Measurements from ENCODE around the gene VPS4A. TPM values are rescaled to one million over a fixed set of nuclear protein-coding genes. Genes with fewer than 3 reads are reported as not detected.

Gene VPS4A
- total and polyA plus RNA-seq, 2 of the 8 experiments (the other 6 are each of a cell fraction or from before 2014, with no cell fraction given), result 14.1 to 24.1 TPM

GRCh38 chr16:69274699-69275235 lies 36.4 kb upstream of the VPS4A start:
- Histone ChIP-seq H3K14ac (ENCODE audit: insufficient read length) (no peak overlapping the region), H3K23ac (ENCODE audit: insufficient read length) (no peak overlapping the region), H3K9ac (replicated peaks in 1 of 4; ENCODE audit: extremely low read depth in 1 of 4, low read depth in 3 of 4, low read length in 3 of 4) (no peak overlapping the region), H2BK120ac (replicated peaks; ENCODE audit: low read depth, low read length) (no peak overlapping the region), H2AFZ (ENCODE audit: low read length) (no peak overlapping the region), H4K91ac (replicated peaks; ENCODE audit: insufficient read length, low read length) (no peak overlapping the region), H3K23me2 (ENCODE audit: low read depth, low read length) (no peaks in the 10 kb centered on the region; the same call in 1 of the 2 replicates), H3K4me3 (ENCODE audit: extremely low read depth in 1 of 4, insufficient read depth in 2 of 4, low read depth in 3 of 4, low read length in 4 of 4) (no peak overlapping the region), H3K79me2 (ENCODE audit: control insufficient read depth in 1 of 2, insufficient read depth in 2 of 2, low read length in 2 of 2) (no peaks in the 10 kb centered on the region), H3K4me1 (replicated peaks in 1 of 4; ENCODE audit: control insufficient read depth in 3 of 4, insufficient read depth in 4 of 4, low read length in 3 of 4) (no peaks in the 10 kb centered on the region), H2BK20ac (ENCODE audit: low read length) (no peak overlapping the region), H3K36me3 (ENCODE audit: control insufficient read depth in 2 of 4, insufficient read depth in 4 of 4, low read length in 3 of 4) (peaks cover 0 to 7% (median 2%) of the 10 kb centered on the region in 4 experiments; a peak in 4 of 8 replicates), H3K4me2 (ENCODE audit: insufficient read depth in 1 of 2, low read depth in 2 of 2, low read length in 2 of 2) (no peak overlapping the region), H2AK5ac (ENCODE audit: low read depth, low read length) (no peak overlapping the region), H2BK15ac (ENCODE audit: low read length) (no peak overlapping the region), H3K9me3 (ENCODE audit: insufficient read depth in 2 of 2, low read depth in 1 of 2, low read length in 1 of 2) (no peaks in the 10 kb centered on the region), H3K27ac (ENCODE audit: low read depth, low read length) (no peak overlapping the region), H4K20me1 (replicated peaks in 1 of 2; ENCODE audit: control insufficient read depth in 1 of 2, insufficient read depth in 2 of 2, low read length in 2 of 2) (no peaks in the 10 kb centered on the region), H3K18ac (ENCODE audit: extremely low read depth, low read length) (no peak overlapping the region), H3K56ac (replicated peaks; ENCODE audit: insufficient read length, low read depth, low read length) (no peak overlapping the region), H4K8ac (ENCODE audit: extremely low read depth, insufficient read depth, low read length) (no peak overlapping the region), H3K79me1 (ENCODE audit: low read depth, low read length) (no peaks in the 10 kb centered on the region), H3K27me3 (replicated peaks in 1 of 4; ENCODE audit: control insufficient read depth in 3 of 4, extremely low read depth in 1 of 4, insufficient read depth in 3 of 4, low read length in 3 of 4) (no peaks in the 10 kb centered on the region), H4K5ac (ENCODE audit: insufficient read length, low read depth, low read length) (no peak overlapping the region), H2BK5ac (ENCODE audit: low read depth, low read length) (no peak overlapping the region), H2BK12ac (ENCODE audit: low read depth, low read length) (no peak overlapping the region), H3K4ac (replicated peaks; ENCODE audit: insufficient read length, low read depth, low read length) (no peak overlapping the region)
- DNase-seq (ENCODE audit: low read depth in 1 of 2, low spot score in 2 of 2) (no peak), FAIRE-seq (no peak)
- POLR2A ChIA-PET (ENCODE audit: partially characterized antibody), result no interaction called here
- CTCF ChIA-PET (ENCODE audit: partially characterized antibody), result interaction anchor here (0.7 to 1.9 kb wide), 4 partner anchors 9 to 131 kb away, joined by 3 to 16 read pairs (median 3); no protein-coding TSS in a partner anchor
- WGBS, 2 experiments (ENCODE audit: extremely low coverage in 1 of 2, insufficient coverage in 1 of 2, insufficient read length in 1 of 2, insufficient replicate concordance in 2 of 2, low coverage in 1 of 2, low lambda C conversion rate in 2 of 2, missing lambda C conversion rate in 1 of 2), result 88% methylated on average over 3 of the region's 4 CpGs; no CpG with 5 or more reads in 1 of the 2 experiments
- TF ChIP-seq ATF2 (IDR thresholded peaks at IDR 0.05; ENCODE audit: low read length), result no peak

Measured in H1 (cell line).